IMR-90 (cell line): Measurements from ENCODE around the gene FAM25A. TPM values are rescaled to one million over a fixed set of nuclear protein-coding genes. Genes with fewer than 3 reads are reported as not detected.
"Not testable (repeated sequence)": the region's sequence is repeated elsewhere in the genome, so short reads cannot be mapped to it uniquely, and the experiment has no call there.

Experiments
- ATAC-seq: fragments of 200-7000 bp; cut with Tn5 transposase; 2 replicates; pipeline ENCODE4 v1.9.1; 2020; ENCODE audit warnings: low read depth, mild to moderate bottlenecking, moderate library complexity
- BruUV-seq: library from RNA; stranded (reverse); fragments of 400-500 nt; replicated peaks from 2 replicates; lab custom pipeline; 2021; lab: Mats Ljungman, UMichigan
- CTCF ChIA-PET: fragments of 300-600 bp; formaldehyde crosslinking; extraction: SDS; loops from one replicate; lab custom pipeline; 2021; ENCODE audit warnings: antibody characterized with exemption; lab: Yijun Ruan, JAX
- POLR2A ChIA-PET: fragments of 300-600 bp; sonication (Branson Sonifier 250); formaldehyde crosslinking; loops from one replicate; lab custom pipeline; 2022; ENCODE audit warnings: antibody characterized with exemption; ENCODE audit not compliant: unreplicated experiment; lab: Charles Lee
- DNase-seq: peaks from one replicate; pipeline ENCODE4 v3.0.0; 2013
- H2AFZ ChIP-seq: replicated peaks from 2 replicates; pipeline ENCODE3; 2013; ENCODE audit warnings: low read length, mild to moderate bottlenecking; ENCODE audit not compliant: poor library complexity
- H2AK5ac ChIP-seq: 2 replicates; pipeline ENCODE4 v1.6.1; 2013; ENCODE audit warnings: low read depth, low read length, inconsistent platforms
- H2AK9ac ChIP-seq: replicated peaks from 2 replicates; pipeline ENCODE3; 2013; ENCODE audit warnings: mild to moderate bottlenecking, low read depth, low read length, moderate library complexity; ENCODE audit not compliant: poor library complexity
- H2BK120ac ChIP-seq: 2 replicates; pipeline ENCODE4 v1.6.1; 2013; ENCODE audit warnings: low read depth, low read length, inconsistent platforms
- H2BK15ac ChIP-seq: 3 replicates; pipeline ENCODE4 v1.6.1; 2013; ENCODE audit warnings: low read depth, low read length, inconsistent platforms
- H2BK20ac ChIP-seq: 2 replicates; pipeline ENCODE4 v1.6.1; 2013; ENCODE audit warnings: low read depth, mild to moderate bottlenecking, inconsistent platforms, low read length, moderate library complexity
- H2BK5ac ChIP-seq: 2 replicates; pipeline ENCODE4 v1.6.1; 2013; ENCODE audit warnings: mild to moderate bottlenecking, low read depth, low read length, inconsistent platforms; ENCODE audit not compliant: poor library complexity, severe bottlenecking
- H3K14ac ChIP-seq: replicated peaks from 2 replicates; pipeline ENCODE4 v1.6.1; 2013; ENCODE audit warnings: low read depth, low read length, inconsistent platforms
- H3K18ac ChIP-seq: 2 replicates; pipeline ENCODE4 v1.6.1; 2013; ENCODE audit warnings: low read depth, low read length, control low read depth
- H3K23ac ChIP-seq: 2 replicates; pipeline ENCODE4 v1.6.1; 2013; ENCODE audit warnings: low read depth, low read length, inconsistent platforms
- H3K27ac ChIP-seq: 2 replicates; pipeline ENCODE4 v1.5.1; 2013; ENCODE audit warnings: mild to moderate bottlenecking, control low read depth, low read length; ENCODE audit not compliant: insufficient read depth
- H3K27me3 ChIP-seq: 2 replicates; pipeline ENCODE4 v1.6.1; 2013; ENCODE audit warnings: low read length; ENCODE audit not compliant: control insufficient read depth, insufficient read depth
- H3K36me3 ChIP-seq: 2 replicates; pipeline ENCODE4 v1.6.1; 2013; ENCODE audit warnings: low read length, mixed read lengths; ENCODE audit not compliant: control insufficient read depth, insufficient read depth
- H3K4ac ChIP-seq: 2 replicates; pipeline ENCODE4 v1.6.1; 2013; ENCODE audit warnings: low read depth, low read length, inconsistent platforms
- H3K4me1 ChIP-seq: 2 replicates; pipeline ENCODE4 v1.6.1; 2013; ENCODE audit warnings: low read length, mixed read lengths; ENCODE audit not compliant: control insufficient read depth, insufficient read depth
- H3K4me2 ChIP-seq: 2 replicates; pipeline ENCODE4 v1.6.1; 2013; ENCODE audit warnings: low read depth, mild to moderate bottlenecking, control low read depth, low read length, moderate library complexity
- H3K4me3 ChIP-seq: 2 replicates; pipeline ENCODE4 v1.5.1; 2013; ENCODE audit warnings: low read depth, mild to moderate bottlenecking, control low read depth, low read length, moderate library complexity; ENCODE audit not compliant: insufficient read depth
- H3K56ac ChIP-seq: 2 replicates; pipeline ENCODE4 v1.6.1; 2013; ENCODE audit warnings: low read length, inconsistent platforms; ENCODE audit not compliant: insufficient read depth; ENCODE audit errors: extremely low read depth
- H3K79me1 ChIP-seq, 2 experiments: 2 replicates each; pipeline ENCODE4 v1.6.1; 2013; ENCODE audit warnings: low read length in 2 of 2, inconsistent platforms in 1 of 2, low read depth in 1 of 2
- H3K9ac ChIP-seq: 2 replicates; pipeline ENCODE4 v1.6.1; 2013; ENCODE audit warnings: low read depth, low read length, control low read depth
- H3K9me1 ChIP-seq: 2 replicates; pipeline ENCODE4 v1.6.1; 2013; ENCODE audit warnings: low read length, inconsistent platforms; ENCODE audit not compliant: insufficient read depth
- H3K9me3 ChIP-seq: 2 replicates; pipeline ENCODE4 v1.6.1; 2013; ENCODE audit warnings: low read length; ENCODE audit not compliant: control insufficient read depth, insufficient read depth
- H4K20me1 ChIP-seq: 2 replicates; pipeline ENCODE4 v1.6.1; 2013; ENCODE audit warnings: low read length, inconsistent platforms; ENCODE audit not compliant: insufficient read depth
- H4K5ac ChIP-seq: 2 replicates; pipeline ENCODE4 v1.6.1; 2013; ENCODE audit warnings: mild to moderate bottlenecking, low read depth, low read length, control low read depth
- H4K8ac ChIP-seq, 2 experiments: 2 replicates each; pipeline ENCODE4 v1.6.1; 2013; ENCODE audit warnings: low read depth in 2 of 2, low read length in 2 of 2, control low read depth in 1 of 2, inconsistent platforms in 1 of 2
- H4K91ac ChIP-seq: 2 replicates; pipeline ENCODE4 v1.6.1; 2013; ENCODE audit warnings: low read depth, low read length, inconsistent platforms; ENCODE audit not compliant: insufficient read depth
- WGBS, 2 experiments: methylation state at CpG; one replicate each; pipeline versions ENCODE4 v1.1.5 to v1.1.7; 2013; ENCODE audit warnings: missing lambda C conversion rate in 2 of 2; ENCODE audit not compliant: insufficient read length in 1 of 2; ENCODE audit errors: extremely low coverage in 2 of 2; 5-methylcytosine and 5-hydroxymethylcytosine counted together
- dilution Hi-C: fragments of 300-500 bp; cut with HindIII; formaldehyde crosslinking; loops from one replicate; pipeline ENCODE4 v1.14.3; 2018; ENCODE audit warnings: low sequenced_read_pairs; ENCODE audit not compliant: unreplicated experiment
- in situ Hi-C: fragments of 300-500 bp; cut with MboI; formaldehyde crosslinking; loops from 3 replicates; pipeline ENCODE4 v1.14.3; 2019; ENCODE audit warnings: low sequenced_read_pairs, inconsistent platforms, mixed read lengths
- intact Hi-C: fragments of 100-400 bp; cut with micrococcal nuclease; formaldehyde crosslinking; loops from 2 replicates; pipeline ENCODE4 v1.10.0; 2022
- polyA plus RNA-seq, 3 experiments: library from polyadenylated mRNA; depleted of rRNA; stranded (reverse); fragments of >200 nt; gene quantifications; 2 replicates each; pipeline ENCODE4 v1.2.3, GENCODE V29; 2012; ENCODE audit warnings: low replicate concordance in 1 of 3
- total RNA-seq: library from RNA; depleted of rRNA; stranded (reverse); fragments of >200 nt; gene quantifications from 2 replicates; pipeline ENCODE4 v1.2.3, GENCODE V29; 2012

FAM25A gene
- total and polyA plus RNA-seq, 2 of the 4 experiments (the other 2 are of a cell fraction), result not detected

DNA sequence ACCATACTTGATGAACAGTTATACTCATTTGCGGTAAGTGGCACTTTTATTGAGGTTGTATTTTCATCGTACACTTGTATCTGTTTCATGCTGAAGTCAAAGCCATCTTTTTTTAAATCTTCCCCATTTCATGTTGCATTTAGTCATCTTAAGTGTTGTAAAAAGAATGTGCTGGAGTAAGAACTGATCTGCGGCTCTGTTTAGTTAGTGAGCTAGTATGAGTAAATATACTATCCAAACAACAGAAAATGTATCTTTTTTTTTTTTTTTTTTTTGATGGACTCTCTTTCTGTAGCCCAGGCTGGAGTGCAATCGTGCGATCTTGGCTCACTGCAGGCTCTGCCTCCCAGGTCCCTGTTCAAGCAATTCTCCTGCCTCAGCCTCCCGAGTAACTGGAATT lies 12.4 kb upstream of the FAM25A start:
- H3K9me3 ChIP-seq, H3K9me1 ChIP-seq, H3K27me3 ChIP-seq, H3K4me2 ChIP-seq, H4K20me1 ChIP-seq, H2BK120ac ChIP-seq, H3K36me3 ChIP-seq, H4K8ac ChIP-seq, H3K23ac ChIP-seq, H3K18ac ChIP-seq, H2AFZ ChIP-seq, H3K14ac ChIP-seq, H3K27ac ChIP-seq, BruUV-seq, in situ Hi-C loops, intact Hi-C loops, H3K4me1 ChIP-seq, H2AK9ac ChIP-seq, H3K56ac ChIP-seq, H3K79me1 ChIP-seq, H2BK20ac ChIP-seq, CTCF ChIA-PET, H3K9ac ChIP-seq, H2BK15ac ChIP-seq, H4K5ac ChIP-seq, H2BK5ac ChIP-seq, H4K91ac ChIP-seq, H2AK5ac ChIP-seq, dilution Hi-C loops, H3K4me3 ChIP-seq, H3K4ac ChIP-seq, ATAC-seq: not testable (repeated sequence)
- no CpG with 5 or more reads among the region's 6 CpGs for WGBS, 2 experiments
- peak; percentile 10 for DNase-seq
- POLR2A ChIA-PET, result interaction anchor here (0.6 kb wide), 1 partner anchor 24 kb away, joined by 4 read pairs; no protein-coding TSS in a partner anchor

DNA sequence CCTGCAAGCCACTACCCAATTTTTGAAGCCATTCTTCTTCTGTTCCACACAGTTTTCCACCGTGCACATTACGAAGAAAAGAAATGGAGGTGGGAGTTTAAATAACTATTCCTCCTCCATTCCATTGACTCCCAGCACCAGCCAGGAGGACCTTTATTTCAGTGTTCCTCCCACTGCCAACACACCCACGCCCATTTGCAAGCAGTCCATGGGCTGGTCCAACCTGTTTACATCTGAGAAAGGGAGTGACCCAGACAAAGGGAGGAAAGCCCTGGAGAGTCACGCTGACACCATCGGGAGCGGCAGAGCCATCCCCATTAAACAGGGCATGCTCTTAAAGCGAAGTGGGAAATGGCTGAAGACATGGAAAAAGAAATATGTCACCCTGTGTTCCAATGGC lies 11.8 kb upstream of the FAM25A start:
- H3K9ac ChIP-seq, H3K27ac ChIP-seq, dilution Hi-C loops, BruUV-seq, H3K27me3 ChIP-seq, H3K36me3 ChIP-seq, H2BK120ac ChIP-seq, in situ Hi-C loops, H3K4ac ChIP-seq, H3K56ac ChIP-seq, H2AFZ ChIP-seq, H2AK5ac ChIP-seq, H3K14ac ChIP-seq, H3K79me1 ChIP-seq, H3K4me1 ChIP-seq, H3K9me3 ChIP-seq, H4K20me1 ChIP-seq, H3K9me1 ChIP-seq, H4K91ac ChIP-seq, DNase-seq, ATAC-seq, H3K18ac ChIP-seq, H2AK9ac ChIP-seq, H3K4me2 ChIP-seq, CTCF ChIA-PET, H4K5ac ChIP-seq, POLR2A ChIA-PET, intact Hi-C loops, H2BK5ac ChIP-seq, H2BK20ac ChIP-seq, H3K23ac ChIP-seq, H4K8ac ChIP-seq, H3K4me3 ChIP-seq, H2BK15ac ChIP-seq: not testable (repeated sequence)
- whole genome bisulfite sequencing, 2 experiments, result no CpG with 5 or more reads among the region's 7 CpGs
